Progenitor cell of endocrine pancreas (in vitro differentiated cells): ENCODE results near the gene SPACA4. TPM values are rescaled to one million over a fixed set of nuclear protein-coding genes. Genes with fewer than 3 reads are reported as not detected.

Experiments
- DNase-seq: peaks from one replicate; pipeline ENCODE4 v3.0.0; 2021; ENCODE audit warnings: low spot score; ENCODE audit not compliant: unreplicated experiment
- H3K27ac Mint-ChIP-seq: 2 replicates; pipeline ENCODE4 v1.8.0; 2021; ENCODE audit warnings: mild to moderate bottlenecking, moderate library complexity, mixed read lengths
- H3K27me3 Mint-ChIP-seq: 2 replicates; pipeline ENCODE4 v1.8.0; 2021; ENCODE audit warnings: mixed read lengths
- H3K36me3 Mint-ChIP-seq: 2 replicates; pipeline ENCODE4 v1.8.0; 2022; ENCODE audit warnings: mixed read lengths; ENCODE audit not compliant: insufficient read depth
- H3K4me1 Mint-ChIP-seq: 2 replicates; pipeline ENCODE4 v1.8.0; 2021; ENCODE audit warnings: low read depth, mixed read lengths
- H3K4me3 Mint-ChIP-seq: 2 replicates; pipeline ENCODE4 v1.8.0; 2021; ENCODE audit warnings: low read depth, mild to moderate bottlenecking, moderate library complexity, mixed read lengths
- H3K9me3 Mint-ChIP-seq: 2 replicates; pipeline ENCODE4 v1.8.0; 2021; ENCODE audit warnings: low read depth, mixed read lengths
- total RNA-seq: library from RNA; stranded (reverse); gene quantifications from 2 replicates; pipeline ENCODE4 v1.2.1, GENCODE V29; 2021
- TF ChIP-seq, protein P1 (sequence below): fragments of 200-600 bp; sonication (generic); IDR thresholded peaks from one replicate; pipeline ENCODE4 v1.5.0; 2021; ENCODE audit warnings: antibody characterized with exemption, mild to moderate bottlenecking; ENCODE audit not compliant: unreplicated experiment

Gene SPACA4
- total RNA-seq, 1 donor from 2014 or later = not detected

DNA sequence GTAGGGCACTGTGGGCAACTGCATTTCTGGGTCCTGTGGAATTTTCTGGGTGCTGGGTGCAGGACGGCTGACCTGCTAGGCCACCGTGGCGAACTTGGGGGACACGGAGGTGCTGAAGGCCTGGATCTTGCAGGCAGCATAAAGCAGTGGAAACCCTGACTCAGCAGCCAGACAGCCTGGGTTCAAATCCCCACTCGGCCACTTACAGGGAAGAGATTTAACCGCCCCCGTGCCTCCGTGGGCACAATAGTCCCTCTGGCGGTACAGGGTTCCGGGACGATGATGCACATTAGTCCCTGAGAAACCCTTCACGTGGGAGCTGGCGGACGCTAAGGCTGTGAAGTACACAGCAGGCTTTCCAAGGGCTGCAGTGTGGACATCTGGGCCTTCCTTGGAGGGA lies 5.3 kb downstream of the SPACA4 start:
- TF ChIP-seq, protein P1, sequence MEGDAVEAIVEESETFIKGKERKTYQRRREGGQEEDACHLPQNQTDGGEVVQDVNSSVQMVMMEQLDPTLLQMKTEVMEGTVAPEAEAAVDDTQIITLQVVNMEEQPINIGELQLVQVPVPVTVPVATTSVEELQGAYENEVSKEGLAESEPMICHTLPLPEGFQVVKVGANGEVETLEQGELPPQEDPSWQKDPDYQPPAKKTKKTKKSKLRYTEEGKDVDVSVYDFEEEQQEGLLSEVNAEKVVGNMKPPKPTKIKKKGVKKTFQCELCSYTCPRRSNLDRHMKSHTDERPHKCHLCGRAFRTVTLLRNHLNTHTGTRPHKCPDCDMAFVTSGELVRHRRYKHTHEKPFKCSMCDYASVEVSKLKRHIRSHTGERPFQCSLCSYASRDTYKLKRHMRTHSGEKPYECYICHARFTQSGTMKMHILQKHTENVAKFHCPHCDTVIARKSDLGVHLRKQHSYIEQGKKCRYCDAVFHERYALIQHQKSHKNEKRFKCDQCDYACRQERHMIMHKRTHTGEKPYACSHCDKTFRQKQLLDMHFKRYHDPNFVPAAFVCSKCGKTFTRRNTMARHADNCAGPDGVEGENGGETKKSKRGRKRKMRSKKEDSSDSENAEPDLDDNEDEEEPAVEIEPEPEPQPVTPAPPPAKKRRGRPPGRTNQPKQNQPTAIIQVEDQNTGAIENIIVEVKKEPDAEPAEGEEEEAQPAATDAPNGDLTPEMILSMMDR = no peak
- Mint-ChIP-seq H3K27ac (no peak overlapping the region), H3K4me3 (no peak overlapping the region), H3K9me3 (no peaks in the 10 kb centered on the region), H3K4me1 (peaks cover 14% of the 10 kb centered on the region), H3K27me3 (no peaks in the 10 kb centered on the region), H3K36me3 (peaks cover 8% of the 10 kb centered on the region)
- DNase-seq = no peak

- H3K4me1 Mint-ChIP-seq = peaks cover 26% of the 10 kb centered on the region
- H3K9me3 Mint-ChIP-seq = no peaks in the 10 kb centered on the region
- DNase-seq = no peak
- no peaks in the 10 kb centered on the region for H3K27me3 Mint-ChIP-seq
- H3K4me3 Mint-ChIP-seq = no peak overlapping the region
- TF ChIP-seq, protein P1 = no peak
- peak overlapping the region; percentile 90 for H3K27ac Mint-ChIP-seq
- peaks cover 10% of the 10 kb centered on the region for H3K36me3 Mint-ChIP-seq
Observed at GRCh38 chr19:48613024-48613851, 6.7 kb downstream of the SPACA4 start.

- no peak for DNase-seq
- H3K36me3 Mint-ChIP-seq = peaks cover 10% of the 10 kb centered on the region
- H3K4me3 Mint-ChIP-seq = no peak overlapping the region
- no peaks in the 10 kb centered on the region for H3K9me3 Mint-ChIP-seq
- H3K4me1 Mint-ChIP-seq = peaks cover 28% of the 10 kb centered on the region
- H3K27me3 Mint-ChIP-seq = no peaks in the 10 kb centered on the region
- TF ChIP-seq, protein P1 = no peak
- peak overlapping the region; percentile 90 for H3K27ac Mint-ChIP-seq
Observed at GRCh38 chr19:48613852-48614435, 7.4 kb downstream of the SPACA4 start.

DNA sequence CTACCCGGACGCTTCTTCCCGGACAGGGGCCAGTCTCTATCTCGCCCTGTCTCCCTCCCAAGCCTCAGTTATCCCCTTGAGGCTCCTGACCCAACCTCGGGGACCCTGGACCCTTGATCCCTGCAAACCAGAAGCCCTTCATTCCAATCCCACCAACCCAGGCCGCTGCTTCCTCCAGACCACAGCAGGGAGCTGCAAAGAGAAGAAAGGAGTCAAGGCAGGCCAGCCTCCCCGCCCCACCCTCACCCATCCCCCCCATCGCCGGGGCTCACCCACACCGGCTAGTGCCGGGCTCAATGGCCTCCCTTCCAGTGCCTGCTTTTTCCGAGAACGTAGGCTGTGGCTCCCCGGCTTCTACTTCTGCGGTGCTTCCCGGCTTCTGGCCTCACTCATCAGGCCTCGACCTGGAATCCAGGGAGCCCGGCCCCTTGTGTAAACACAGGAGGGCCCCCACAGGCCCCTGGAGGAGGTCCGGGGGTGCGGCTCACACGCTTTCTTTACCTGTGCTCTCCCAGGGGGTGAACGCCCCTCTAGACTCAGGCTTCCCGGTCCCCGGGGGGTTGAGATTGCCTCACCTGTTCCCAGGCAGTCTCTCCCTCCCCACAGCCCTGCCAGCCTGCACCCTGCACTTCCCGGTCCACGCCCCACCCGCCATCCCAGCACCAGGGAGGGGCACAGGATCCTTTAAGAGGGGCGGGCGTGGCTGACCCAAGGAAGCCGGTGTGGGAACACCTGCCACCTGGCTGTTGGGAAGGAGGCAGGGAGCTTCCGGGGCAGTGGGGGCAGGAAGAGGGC lies 8.1 kb downstream of the SPACA4 start, which contains the start of gene FAM83E:
Gene FAM83E (minus strand): TSS at position 641 of the 795 bp plus-strand sequence. CDS start 1,704 bp downstream, outside the sequence.
- Mint-ChIP-seq H3K36me3 (peaks cover 11% of the 10 kb centered on the region), H3K27me3 (no peaks in the 10 kb centered on the region), H3K9me3 (no peaks in the 10 kb centered on the region), H3K4me3 (peak within 1 kb of the TSS; percentile 44), H3K27ac (peak within 1 kb of the TSS; percentile 90), H3K4me1 (peaks cover 30% of the 10 kb centered on the region)
- TF ChIP-seq, protein P1 = no peak
- no peak for DNase-seq
